Glutamatergic neuron (in vitro differentiated cells): Measurements from ENCODE around the gene PNKD. TPM values are rescaled to one million over a fixed set of nuclear protein-coding genes. Genes with fewer than 3 reads are reported as not detected.

Experiments used
- DNase-seq: peaks from one replicate; pipeline ENCODE4 v3.0.0; 2022
- H3K27ac Mint-ChIP-seq: one replicate; pipeline ENCODE4 v1.8.0; 2020; ENCODE audit warnings: mild to moderate bottlenecking, mixed read lengths, inconsistent platforms; ENCODE audit not compliant: unreplicated experiment
- H3K27me3 Mint-ChIP-seq: one replicate; pipeline ENCODE4 v1.8.0; 2020; ENCODE audit warnings: mild to moderate bottlenecking, moderate library complexity, mixed read lengths, inconsistent platforms; ENCODE audit not compliant: unreplicated experiment
- H3K36me3 Mint-ChIP-seq: one replicate; pipeline ENCODE4 v1.8.0; 2020; ENCODE audit warnings: mild to moderate bottlenecking, mixed read lengths, inconsistent platforms; ENCODE audit not compliant: unreplicated experiment
- H3K4me1 Mint-ChIP-seq: one replicate; pipeline ENCODE4 v1.8.0; 2020; ENCODE audit warnings: mild to moderate bottlenecking, low read depth, mixed read lengths, inconsistent platforms; ENCODE audit not compliant: unreplicated experiment
- H3K4me3 Mint-ChIP-seq: one replicate; pipeline ENCODE4 v1.8.0; 2020; ENCODE audit warnings: mild to moderate bottlenecking, mixed read lengths, inconsistent platforms; ENCODE audit not compliant: unreplicated experiment
- H3K9me3 Mint-ChIP-seq: one replicate; pipeline ENCODE4 v1.8.0; 2020; ENCODE audit warnings: mild to moderate bottlenecking, moderate library complexity, mixed read lengths, inconsistent platforms; ENCODE audit not compliant: unreplicated experiment
- CTCF ChIP-seq: fragments of 200-600 bp; sonication (generic); IDR thresholded peaks from one replicate; pipeline ENCODE4 v1.5.0; 2021; ENCODE audit not compliant: partially characterized antibody, unreplicated experiment
- total RNA-seq: library from RNA; stranded (reverse); fragmentation: NEBNext Ultra II Directional; extraction: Animal tissue kit (Norgen Biotek cat#: 25700); gene quantifications from one replicate; pipeline ENCODE4 v1.2.1, GENCODE V29; 2021; ENCODE audit not compliant: unreplicated experiment

Gene PNKD
- total RNA-seq, 1 donor from 2014 or later, result 44.2 TPM

- no peak for TF ChIP-seq CTCF
- no peak for DNase-seq
- Mint-ChIP-seq H3K27ac (peak overlapping the region; percentile 22), H3K4me3 (no peak overlapping the region), H3K9me3 (peaks cover 2% of the 10 kb centered on the region), H3K36me3 (peaks cover 4% of the 10 kb centered on the region), H3K27me3 (peaks cover 7% of the 10 kb centered on the region), H3K4me1 (peaks cover 10% of the 10 kb centered on the region)
Measured at GRCh38 chr2:218267259-218267658, 3.1 kb upstream of the PNKD start.

- H3K9me3 Mint-ChIP-seq, result peaks cover 8% of the 10 kb centered on the region
- no peak for DNase-seq
- no peaks in the 10 kb centered on the region for H3K36me3 Mint-ChIP-seq
Measured at GRCh38 chr2:218270721-218271486, 585 bp downstream of the PNKD start.

GRCh38 chr2:218271487-218271797, 1.1 kb downstream of the PNKD start:
- TF ChIP-seq CTCF, result no peak
- Mint-ChIP-seq H3K4me1 (peaks cover 32% of the 10 kb centered on the region), H3K27ac (no peak overlapping the region), H3K9me3 (peaks cover 7% of the 10 kb centered on the region), H3K4me3 (peak overlapping the region; percentile 89), H3K36me3 (no peaks in the 10 kb centered on the region), H3K27me3 (peaks cover 10% of the 10 kb centered on the region)
- no peak for DNase-seq

More at GRCh38 chr2:218270721-218271486, 585 bp downstream of the PNKD start:
- Mint-ChIP-seq H3K27me3 (peaks cover 10% of the 10 kb centered on the region), H3K4me3 (peak overlapping the region; percentile 89), H3K4me1 (peaks cover 28% of the 10 kb centered on the region), H3K27ac (peak overlapping the region; percentile 71)
- TF ChIP-seq CTCF, result no peak

GRCh38 chr2:218271865-218272530, 1.7 kb downstream of the PNKD start:
- H3K9me3 Mint-ChIP-seq, result peaks cover 7% of the 10 kb centered on the region
- H3K27ac Mint-ChIP-seq, result no peak overlapping the region

More at GRCh38 chr2:218271865-218272530, 1.7 kb downstream of the PNKD start:
- DNase-seq, result no peak
- no peak for TF ChIP-seq CTCF
- Mint-ChIP-seq H3K27me3 (peaks cover 10% of the 10 kb centered on the region), H3K4me1 (peaks cover 33% of the 10 kb centered on the region), H3K4me3 (peak overlapping the region; percentile 89), H3K36me3 (no peaks in the 10 kb centered on the region)
